ENCODE data around the gene MEF2A. TPM values are rescaled to one million over a fixed set of nuclear protein-coding genes. Genes with fewer than 3 reads are reported as not detected.

Gene MEF2A
- total RNA-seq, 1 donor from 2014 or later, result 25.5 TPM

DNA sequence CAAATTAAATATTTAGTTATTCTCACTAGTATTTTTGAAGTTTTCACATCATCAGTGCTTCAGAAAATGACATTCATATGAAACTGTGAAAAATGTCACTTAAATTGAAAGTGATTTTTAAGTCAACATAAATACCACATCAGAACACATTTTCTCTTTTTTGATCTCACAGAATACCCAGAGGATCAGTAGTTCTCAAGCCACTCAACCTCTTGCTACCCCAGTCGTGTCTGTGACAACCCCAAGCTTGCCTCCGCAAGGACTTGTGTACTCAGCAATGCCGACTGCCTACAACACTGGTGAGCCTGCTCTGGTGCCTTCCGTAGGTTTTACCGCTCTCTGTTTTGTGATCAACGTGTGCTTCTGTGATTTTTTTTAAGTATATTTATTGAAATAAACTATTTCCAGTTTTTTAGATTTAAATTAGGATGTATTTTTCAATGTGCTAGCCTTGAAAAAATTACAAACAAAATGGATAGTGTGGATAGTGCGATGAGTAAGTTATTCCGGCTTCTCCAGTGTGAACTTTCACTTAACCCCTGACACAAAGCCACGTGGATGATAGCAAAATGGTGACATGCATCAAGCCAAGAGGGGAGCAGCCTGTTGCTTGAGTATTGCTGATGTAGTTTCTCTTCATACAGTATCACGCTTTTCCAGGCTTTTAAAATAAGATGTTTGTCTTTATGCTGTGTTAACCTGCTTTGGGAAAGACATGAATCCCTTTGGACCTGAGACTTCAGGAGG lies 140.9 kb downstream of the MEF2A start:
- ATAC-seq, result no peak

DNA sequence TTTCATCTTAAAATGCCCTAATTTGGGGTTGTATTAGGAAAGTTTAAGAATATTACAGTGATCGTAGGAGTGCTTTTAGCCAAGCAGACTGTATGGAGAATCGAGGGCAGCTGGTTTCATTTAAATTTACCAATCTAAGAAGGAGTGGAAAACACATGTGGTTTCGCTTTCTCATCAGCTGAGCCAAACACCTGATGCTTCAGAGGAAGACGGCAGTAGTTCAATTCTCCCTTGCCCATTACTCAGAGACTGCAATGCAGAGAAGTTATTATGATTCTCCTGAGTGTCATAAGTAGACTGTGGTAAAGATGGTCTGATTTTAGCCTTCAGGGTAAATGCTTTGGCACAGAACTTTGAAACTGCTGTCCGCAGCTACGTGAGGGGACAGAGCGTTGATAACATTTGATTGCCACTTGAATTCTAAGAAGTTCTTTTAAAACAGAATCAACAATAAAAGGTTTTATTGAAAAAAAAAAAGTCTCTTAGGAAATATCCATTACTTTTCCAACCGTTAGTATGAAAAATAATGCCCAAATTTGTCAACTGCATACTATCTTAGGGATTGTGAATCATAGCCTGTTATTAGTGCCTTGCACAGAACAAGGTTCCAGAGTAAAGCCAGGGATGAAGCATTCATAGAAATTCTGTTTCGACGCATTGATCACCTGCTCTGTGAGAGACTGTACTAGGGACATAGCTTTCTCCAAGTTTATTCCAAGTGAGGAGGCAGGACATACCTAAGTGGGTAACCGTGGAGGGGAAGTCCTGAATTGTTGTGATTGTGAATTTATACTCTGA lies 141.9 kb downstream of the MEF2A start:
- no peak for ATAC-seq

GRCh38 chr15:99708563-99708962 lies 142.8 kb downstream of the MEF2A start:
- ATAC-seq, result peak; percentile 96

GRCh38 chr15:99709243-99709986 lies 143.6 kb downstream of the MEF2A start:
- ATAC-seq, result no peak

- ATAC-seq, result no peak
Observed at GRCh38 chr15:99711625-99712024, 145.8 kb downstream of the MEF2A start.

DNA sequence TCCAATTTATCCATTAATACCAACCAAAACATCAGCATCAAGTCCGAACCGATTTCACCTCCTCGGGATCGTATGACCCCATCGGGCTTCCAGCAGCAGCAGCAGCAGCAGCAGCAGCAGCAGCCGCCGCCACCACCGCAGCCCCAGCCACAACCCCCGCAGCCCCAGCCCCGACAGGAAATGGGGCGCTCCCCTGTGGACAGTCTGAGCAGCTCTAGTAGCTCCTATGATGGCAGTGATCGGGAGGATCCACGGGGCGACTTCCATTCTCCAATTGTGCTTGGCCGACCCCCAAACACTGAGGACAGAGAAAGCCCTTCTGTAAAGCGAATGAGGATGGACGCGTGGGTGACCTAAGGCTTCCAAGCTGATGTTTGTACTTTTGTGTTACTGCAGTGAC lies 146.6 kb downstream of the MEF2A start:
- no peak for ATAC-seq

DNA sequence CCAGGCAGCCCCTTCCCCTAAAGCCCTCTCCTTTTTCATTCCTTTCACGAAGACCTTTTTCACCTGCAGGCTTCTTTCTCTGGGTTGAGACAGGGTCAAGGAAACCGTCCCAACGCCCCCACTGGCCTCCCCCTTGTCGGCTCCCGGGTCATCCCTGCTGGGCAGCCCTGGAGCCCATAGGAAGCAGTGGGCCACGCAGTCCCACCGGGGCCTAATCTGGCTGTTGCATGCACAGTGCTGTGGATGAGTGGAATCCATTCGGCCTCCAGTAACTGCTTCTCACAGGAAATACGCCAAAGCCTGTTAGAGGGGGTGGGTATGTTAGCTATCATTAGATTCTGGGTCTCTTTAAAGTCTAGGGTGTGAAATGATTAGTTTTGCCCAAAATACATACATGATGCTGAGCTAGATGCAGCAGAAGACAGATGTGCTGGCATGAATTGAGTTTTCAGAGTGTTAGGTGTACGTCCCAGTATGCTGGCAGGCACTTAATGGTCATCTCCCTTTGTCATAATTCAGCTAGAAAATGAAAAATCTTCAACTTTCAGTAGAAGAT lies 150.8 kb downstream of the MEF2A start:
- ATAC-seq, result no peak

DNA sequence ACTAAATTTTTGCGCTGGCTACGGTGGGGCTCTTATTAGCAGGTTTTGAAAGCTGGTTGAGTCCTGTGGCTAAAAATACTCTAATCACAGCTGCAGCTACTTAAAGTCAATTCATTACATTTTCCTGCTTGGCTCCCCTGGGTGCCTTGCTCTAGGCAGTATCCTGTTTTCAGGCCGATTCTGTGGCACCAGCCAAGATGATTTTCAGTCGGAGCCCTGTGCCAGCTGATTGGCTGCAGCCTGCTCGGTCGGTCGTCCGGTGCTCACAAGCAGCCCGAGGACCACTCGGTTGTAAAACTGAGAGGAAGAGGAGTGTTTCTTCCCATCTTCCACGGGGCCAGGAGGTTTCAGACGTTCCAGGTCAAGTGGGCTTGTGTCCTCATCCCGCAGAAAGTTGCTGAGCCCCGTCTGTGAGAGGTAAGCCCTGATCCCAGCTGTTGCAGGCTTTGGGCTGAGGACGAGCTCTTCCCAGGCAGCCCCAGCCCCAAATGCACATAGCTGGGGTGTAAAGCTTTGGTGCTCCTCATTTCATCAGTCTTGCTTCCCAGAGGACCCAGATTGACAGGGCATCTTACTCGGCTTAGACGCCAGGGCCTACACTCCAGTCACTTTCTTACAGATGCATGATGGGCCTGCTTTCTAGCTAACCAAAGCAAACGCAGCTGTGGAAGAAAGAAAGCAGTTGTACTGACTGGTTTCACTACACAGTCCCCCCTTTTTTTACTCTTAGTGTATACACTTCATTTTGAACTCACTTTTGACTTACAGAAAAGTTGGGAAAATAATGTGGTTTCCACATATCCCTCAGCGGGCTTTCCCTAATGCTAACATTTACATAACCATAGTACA lies 151.6 kb downstream of the MEF2A start:
- ATAC-seq, result no peak

DNA sequence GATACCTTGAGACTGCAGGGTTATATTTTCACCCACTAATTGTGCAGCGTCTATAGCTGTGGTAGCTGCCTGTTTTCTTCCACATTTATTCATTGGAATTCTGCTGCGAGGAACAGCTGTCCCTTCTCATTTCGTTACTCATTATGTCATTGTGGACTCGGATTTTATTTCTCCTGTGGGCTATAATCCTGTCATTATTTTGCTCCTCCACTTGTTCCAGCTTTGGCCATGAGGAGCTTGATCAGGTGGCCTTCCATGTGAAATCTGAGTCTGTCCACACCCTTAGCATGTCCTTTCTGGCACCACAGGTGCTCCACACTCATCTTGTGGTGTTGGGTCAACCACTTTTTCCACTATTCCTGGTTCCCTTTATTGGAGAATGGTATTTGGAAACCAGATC lies 152.6 kb downstream of the MEF2A start:
- ATAC-seq, result no peak

GRCh38 chr15:99719096-99719541 lies 153.3 kb downstream of the MEF2A start:
- no peak for ATAC-seq

- ATAC-seq, result no peak
Observed at GRCh38 chr15:99720533-99720932, 154.7 kb downstream of the MEF2A start.

DNA sequence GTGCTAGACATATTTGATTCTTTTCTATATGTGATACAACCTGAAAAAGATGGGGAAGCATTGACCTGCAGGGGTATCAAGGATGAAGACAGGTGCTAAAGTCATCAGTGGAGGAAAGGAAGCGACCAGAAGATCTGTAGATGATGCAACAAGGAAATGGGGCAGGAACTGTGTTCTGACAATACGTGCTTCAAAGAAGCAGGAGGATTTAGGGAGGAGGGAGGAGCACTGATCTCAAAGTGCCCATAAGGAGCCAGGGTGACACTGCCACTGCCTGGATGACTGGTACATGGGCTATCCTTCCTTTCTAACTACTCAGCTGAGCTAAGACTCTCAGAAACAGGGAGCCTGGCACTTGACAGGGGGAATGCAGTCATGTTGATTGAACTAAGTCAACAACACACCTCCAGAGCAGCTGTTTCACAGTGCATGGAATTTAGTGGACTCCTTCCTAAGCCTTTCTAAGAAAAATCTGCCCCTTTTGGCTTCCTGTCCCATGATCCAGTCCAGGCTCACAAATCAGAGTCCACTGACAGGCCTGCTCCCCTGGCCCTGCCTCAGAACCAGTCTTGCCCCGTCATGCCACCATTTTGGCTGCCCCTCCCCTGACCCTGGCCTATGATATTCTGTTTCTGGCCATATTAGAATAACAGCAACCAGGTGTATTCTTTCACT lies 155.5 kb downstream of the MEF2A start:
- peak; percentile 85 for ATAC-seq

- ATAC-seq, result peak; percentile 17
Observed at GRCh38 chr15:99721896-99722295, 156.1 kb downstream of the MEF2A start.

DNA sequence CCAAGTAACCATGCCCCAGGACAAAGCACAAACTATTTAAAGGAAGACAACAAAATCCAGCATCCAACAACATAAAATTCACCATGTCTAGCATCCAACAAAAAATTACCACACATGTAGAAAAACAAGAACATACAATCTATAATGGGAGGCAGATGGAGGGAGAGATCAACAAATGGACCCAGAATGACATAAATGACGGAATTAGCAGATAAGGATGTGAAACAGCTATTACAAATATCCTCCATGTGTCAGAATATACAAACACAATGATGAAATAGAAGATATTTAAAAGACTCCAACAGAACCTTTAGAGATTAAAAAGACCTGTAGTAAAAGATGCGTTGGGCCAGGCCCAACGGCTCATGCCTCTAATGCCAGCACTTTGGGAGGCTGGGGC lies 156.6 kb downstream of the MEF2A start:
- no peak for ATAC-seq

GRCh38 chr15:99726333-99726732 lies 160.5 kb downstream of the MEF2A start:
- ATAC-seq, result no peak

DNA sequence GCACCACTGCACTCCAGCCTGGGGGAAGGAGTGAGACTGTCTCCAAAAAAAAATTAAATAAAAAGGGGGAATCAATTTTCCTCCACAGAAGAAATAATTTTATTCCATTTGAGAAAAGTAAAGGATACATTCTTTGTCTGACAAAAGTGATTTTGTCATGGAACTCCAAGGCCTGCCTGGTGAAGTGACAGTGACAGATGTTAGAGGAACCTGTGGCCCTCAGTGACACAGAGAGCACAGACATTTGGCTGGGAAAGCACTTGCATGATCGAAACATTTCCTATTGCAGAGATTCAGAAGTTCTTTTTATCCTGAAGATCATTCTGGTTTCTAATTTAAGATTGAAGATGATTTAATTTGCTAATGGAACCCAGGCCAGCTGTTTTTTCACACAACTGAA lies 161.5 kb downstream of the MEF2A start:
- ATAC-seq, result no peak

GRCh38 chr15:99727733-99728132 lies 161.9 kb downstream of the MEF2A start:
- no peak for ATAC-seq

GRCh38 chr15:99728916-99729315 lies 163.1 kb downstream of the MEF2A start:
- ATAC-seq, result no peak

GRCh38 chr15:99729327-99729726 lies 163.5 kb downstream of the MEF2A start:
- ATAC-seq, result no peak

GRCh38 chr15:99729920-99730319 lies 164.1 kb downstream of the MEF2A start:
- no peak for ATAC-seq
